ENCODE results near the gene DCC. TPM values are rescaled to one million over a fixed set of nuclear protein-coding genes. Genes with fewer than 3 reads are reported as not detected.

The DCC gene
- total and polyA plus RNA-seq, 9 of the 15 experiments (the other 6 are each of a cell fraction or from before 2014, with no cell fraction given) = not detected

GRCh38 chr18:52452427-52452826 lies 112.4 kb downstream of the DCC start:
- FAIRE-seq (no peak), DNase-seq (ENCODE audit: extremely low read depth in 1 of 4, low spot score in 3 of 4) (no peak), ATAC-seq (no peak)
- TF ChIP-seq CTCFL (IDR thresholded peaks at IDR 0.05; ENCODE audit: borderline replicate concordance, insufficient read depth, low read depth, low read length, poor library complexity, severe bottlenecking) (no peak), HOMEZ (CRISPR knock-in tag; IDR thresholded peaks at IDR 0.05) (no peak), PHF20 (IDR thresholded peaks at IDR 0.05; ENCODE audit: partially characterized antibody) (no peak), NR2F6 (CRISPR knock-in tag; IDR thresholded peaks at IDR 0.05) (no peak), SFPQ (IDR thresholded peaks at IDR 0.05; ENCODE audit: low read depth, low read length) (no peak), PRDM10 (IDR thresholded peaks at IDR 0.05; ENCODE audit: partially characterized antibody) (no peak), ZNF232 (CRISPR knock-in tag; IDR thresholded peaks at IDR 0.05) (no peak), ESRRB (CRISPR knock-in tag; IDR thresholded peaks at IDR 0.05; ENCODE audit: borderline replicate concordance) (no peak), ZNF146 (CRISPR knock-in tag; IDR thresholded peaks at IDR 0.05; ENCODE audit: unreplicated experiment) (no peak), RBM22 (IDR thresholded peaks at IDR 0.05; ENCODE audit: low read depth, low read length, poor library complexity, severe bottlenecking) (no peak), MYNN (IDR thresholded peaks at IDR 0.05) (no peak), MYNN (CRISPR knock-in tag; IDR thresholded peaks at IDR 0.05) (no peak), ETV1 (tag; conservative IDR thresholded peaks at IDR 0.05; ENCODE audit: low read depth) (no peak)
- no peaks in the 10 kb centered on the region for H3K9me1 ChIP-seq (ENCODE audit: control insufficient read depth, insufficient read depth, low read length)
- H3K36me3 ChIP-seq (ENCODE audit: control insufficient read depth, insufficient read depth, low read length) = no peaks in the 10 kb centered on the region
- ChIA-PET POLR2A (no interaction called here), CTCF (ENCODE audit: low intra/inter-chr PET ratio) (no interaction called here)
- no peak overlapping the region for H2AFZ ChIP-seq (ENCODE audit: low read depth, low read length)
- H3K27me3 ChIP-seq (ENCODE audit: control insufficient read depth in 2 of 2, insufficient read depth in 2 of 2, low read length in 2 of 2) = no peaks in the 10 kb centered on the region
- no peaks in the 10 kb centered on the region for H3K9me3 ChIP-seq (replicated peaks; ENCODE audit: control insufficient read depth, insufficient read depth, low read depth, low read length)
- BruUV-seq (replicated peaks) = no TSS peak
- H3K4me1 ChIP-seq (replicated peaks in 1 of 2; ENCODE audit: control insufficient read depth in 2 of 2, insufficient read depth in 2 of 2, low read length in 2 of 2) = no peaks in the 10 kb centered on the region
- no peak overlapping the region for H3K27ac ChIP-seq (ENCODE audit: extremely low read depth, low read depth, low read length)
- in situ Hi-C loops (cut with MboI) = no loop called here
- no peak overlapping the region for H3K4me2 ChIP-seq (ENCODE audit: insufficient read depth, low read length)
- H4K20me1 ChIP-seq (replicated peaks; ENCODE audit: control insufficient read depth, insufficient read depth, low read length) = no peaks in the 10 kb centered on the region
- H3K79me2 ChIP-seq (ENCODE audit: control insufficient read depth, insufficient read depth, low read length) = no peaks in the 10 kb centered on the region
- H3K4me3 ChIP-seq = no peak overlapping the region
- no peak overlapping the region for H3K9ac ChIP-seq (ENCODE audit: insufficient read depth in 1 of 2, low read depth in 2 of 2, low read length in 2 of 2)
- intact Hi-C loops (cut with micrococcal nuclease) = no loop called here
- WGBS (ENCODE audit: insufficient coverage, low coverage, missing lambda C conversion rate) = 0% methylated on average over 4 of the region's 4 CpGs

All from K562 (cell line).